Amygdala (tissue), 56 donors: ENCODE measurements around the gene ZNF627.
A peak's percentile ranks its signal among the peaks of the same experiment; 100 is the strongest.
"Not testable (repeated sequence)": the region's sequence is repeated elsewhere in the genome, so short reads cannot be mapped to it uniquely, and the experiment has no call there.

Experiments
- DNase-seq, 56 donors: peaks; one replicate each; lab custom pipeline; 2025; lab: John Stamatoyannopoulos, UW

Gene ZNF627

DNA sequence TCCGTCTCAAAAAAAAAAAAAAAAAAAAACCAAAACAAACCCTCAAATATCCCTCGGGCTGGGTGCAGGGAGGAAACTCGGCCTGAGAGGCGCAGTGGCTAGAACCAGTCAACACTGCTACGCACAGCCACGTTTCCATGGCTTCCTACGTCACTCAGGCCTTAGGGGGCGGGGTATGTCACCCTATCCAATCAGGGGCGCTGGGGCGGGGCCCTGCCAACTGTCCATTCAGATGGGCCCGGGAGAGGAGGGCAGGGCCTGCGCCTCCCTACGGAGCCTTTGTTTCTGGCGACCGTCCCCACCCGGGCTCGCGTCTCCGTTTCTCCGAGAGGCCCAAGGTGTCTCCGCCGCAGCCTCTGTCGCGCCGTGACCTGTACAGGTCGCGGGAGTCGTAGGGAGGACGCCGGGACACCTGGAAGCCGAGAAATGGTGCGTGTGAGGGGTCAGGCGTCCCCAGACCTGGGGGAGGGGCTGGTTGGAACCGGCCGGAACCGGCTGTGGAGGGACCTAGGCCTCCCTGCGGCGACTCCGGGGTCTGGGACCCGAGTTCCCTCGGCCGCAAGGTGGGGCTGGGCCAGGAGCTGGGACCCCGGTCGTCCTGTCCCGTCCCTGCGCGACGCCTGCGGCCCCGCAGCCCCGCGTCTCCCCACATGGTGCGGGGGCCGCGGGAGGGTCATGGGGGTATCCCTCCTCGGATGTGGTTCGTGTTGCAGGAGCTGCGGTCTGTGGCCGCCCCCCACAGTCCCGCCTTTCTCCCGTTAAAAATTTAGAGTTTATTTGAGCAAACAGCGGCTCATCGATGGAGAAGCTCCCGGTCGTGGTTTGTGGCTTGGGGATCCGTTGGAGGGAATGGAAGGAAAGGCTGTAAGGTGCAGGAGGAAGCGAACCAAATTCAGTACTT lies at the start of gene ZNF627:
ZNF627 (plus strand) TSS at position 282 of the 901 bp plus-strand sequence; CDS start at position 427, 145 bp downstream.
- peak; percentile 23 to 99 (median 95) for DNase-seq

- DNase-seq: no peak
These were observed 49.2 kb upstream of the ZNF627 start for GRCh38 chr19:11547929-11548700.

DNA sequence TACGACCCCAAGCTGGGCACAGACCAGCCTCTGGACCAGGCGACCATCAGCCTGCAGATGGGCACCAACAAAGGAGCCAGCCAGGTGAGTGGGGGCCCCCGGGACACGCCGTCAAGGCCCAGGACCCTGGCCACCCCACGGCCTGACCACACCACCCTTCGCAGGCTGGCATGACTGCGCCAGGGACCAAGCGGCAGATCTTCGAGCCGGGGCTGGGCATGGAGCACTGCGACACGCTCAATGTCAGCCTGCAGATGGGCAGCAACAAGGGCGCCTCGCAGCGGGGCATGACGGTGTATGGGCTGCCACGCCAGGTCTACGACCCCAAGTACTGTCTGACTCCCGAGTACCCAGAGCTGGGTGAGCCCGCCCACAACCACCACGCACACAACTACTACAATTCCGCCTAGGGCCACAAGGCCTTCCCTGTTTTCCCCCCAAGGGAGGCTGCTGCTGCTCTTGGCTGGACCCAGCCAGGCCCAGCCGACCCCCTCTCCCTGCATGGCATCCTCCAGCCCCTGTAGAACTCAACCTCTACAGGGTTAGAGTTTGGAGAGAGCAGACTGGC lies 47.8 kb upstream of the ZNF627 start:
- no peak for DNase-seq

DNA sequence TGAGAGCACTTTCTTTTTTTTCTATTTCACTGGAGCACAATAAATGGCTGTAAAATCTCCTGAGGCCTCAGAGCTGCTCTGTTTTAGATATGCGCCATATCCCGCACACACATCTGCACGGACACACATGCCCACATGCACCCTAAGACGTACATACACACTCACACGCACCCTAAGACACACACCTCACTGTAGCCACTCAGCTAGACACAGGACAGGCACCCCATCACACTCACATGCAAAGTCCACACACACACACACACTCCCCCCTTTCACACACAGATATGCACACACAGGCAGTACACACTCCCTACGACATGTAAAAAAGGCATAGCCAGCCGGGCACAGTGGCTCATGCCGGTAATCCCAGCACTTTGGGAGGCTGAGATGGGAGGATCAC lies 47.0 kb upstream of the ZNF627 start:
- DNase-seq: no peak

DNA sequence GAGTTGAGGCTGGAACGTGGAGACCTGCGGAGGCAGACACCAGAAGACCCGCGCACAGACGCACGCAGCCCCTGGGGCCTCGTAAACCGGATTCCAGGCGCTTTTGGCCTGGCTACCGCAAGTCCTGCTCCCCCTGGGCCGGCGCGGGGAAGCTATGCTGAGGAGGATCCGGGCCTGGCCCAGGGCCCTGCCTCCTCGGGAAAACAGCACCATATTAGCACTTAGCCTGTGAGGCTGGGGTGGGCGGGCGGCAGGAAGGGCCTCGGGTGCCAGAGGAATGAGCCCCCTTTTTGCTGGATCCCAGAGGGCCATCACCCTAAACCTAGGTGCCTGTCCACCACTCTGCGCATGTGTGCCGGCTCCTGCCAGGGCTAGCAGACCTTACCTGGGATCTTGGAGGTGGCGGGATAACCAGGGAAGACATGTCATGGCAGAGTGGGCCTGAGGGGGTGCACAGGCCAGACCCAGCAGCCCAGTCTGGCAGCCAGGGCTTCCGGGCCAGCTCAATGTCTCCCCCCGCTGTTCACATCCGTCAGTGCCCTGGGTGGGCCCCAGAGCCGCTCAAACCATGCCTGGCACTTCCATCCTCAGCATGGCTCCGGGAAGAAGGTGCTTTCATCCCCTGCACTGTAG lies 45.6 kb upstream of the ZNF627 start:
- peak in 3 of 56 donors; percentile 7 to 14 (median 10) for DNase-seq

DNA sequence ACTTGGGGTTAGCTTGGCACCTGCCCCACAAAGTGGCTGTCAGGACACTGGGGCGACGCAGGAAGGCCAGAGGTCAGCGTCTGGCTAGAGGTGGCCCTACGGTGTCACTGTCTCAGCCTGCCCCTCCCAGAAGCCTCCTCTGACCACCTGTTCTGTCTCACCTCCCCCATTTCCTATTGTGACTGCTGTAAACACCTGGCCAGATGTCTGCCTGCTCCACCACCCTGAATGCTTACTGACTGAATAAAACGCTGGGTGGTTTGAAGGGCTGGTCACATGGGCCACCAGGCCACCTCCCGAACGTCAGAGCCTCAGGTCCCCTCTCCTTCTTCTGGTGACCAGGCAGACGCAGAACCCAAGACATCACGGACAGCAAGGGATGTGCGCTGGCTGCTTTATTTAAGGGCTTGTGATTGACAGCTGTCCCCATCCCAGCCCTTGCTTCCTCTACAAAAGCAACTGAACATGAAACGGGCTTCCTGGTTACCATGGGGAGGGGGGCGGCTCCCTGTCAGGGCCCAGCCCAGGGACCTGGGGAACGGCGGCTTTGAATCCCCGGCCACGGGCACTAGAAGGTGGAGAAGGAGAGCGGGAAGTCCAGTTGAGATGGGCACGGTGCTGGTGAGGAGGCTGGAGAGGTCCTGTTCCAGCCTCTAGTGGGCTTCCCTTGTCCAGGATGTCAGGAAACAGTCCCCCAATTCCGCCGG lies 44.5 kb upstream of the ZNF627 start:
- DNase-seq: no peak

- DNase-seq: no peak
These were observed 43.1 kb upstream of the ZNF627 start for GRCh38 chr19:11554160-11554559.

DNA sequence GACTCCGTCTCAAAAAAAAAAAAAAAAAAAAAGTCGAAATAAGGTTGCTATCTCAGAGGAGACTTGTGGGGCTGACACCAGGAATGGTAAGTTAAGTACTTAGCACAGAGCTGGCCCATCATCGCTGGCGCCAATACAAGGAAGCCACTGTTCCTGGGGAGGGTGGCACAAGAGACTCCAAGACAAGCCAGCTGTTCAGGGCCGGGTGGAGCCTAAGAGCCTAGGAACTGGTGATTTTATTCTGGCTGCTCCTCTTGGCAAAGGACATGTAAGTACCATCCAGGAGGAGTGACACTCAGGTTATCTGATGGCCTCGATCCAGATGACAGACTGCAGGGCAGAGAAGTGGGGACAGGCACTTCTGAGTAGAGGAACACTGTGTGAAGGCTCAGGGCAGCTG lies 42.0 kb upstream of the ZNF627 start:
- DNase-seq: peak in 7 of 56 donors; percentile 7 to 39 (median 13)

GRCh38 chr19:11556634-11557420 lies 40.5 kb upstream of the ZNF627 start:
- DNase-seq: no peak

DNA sequence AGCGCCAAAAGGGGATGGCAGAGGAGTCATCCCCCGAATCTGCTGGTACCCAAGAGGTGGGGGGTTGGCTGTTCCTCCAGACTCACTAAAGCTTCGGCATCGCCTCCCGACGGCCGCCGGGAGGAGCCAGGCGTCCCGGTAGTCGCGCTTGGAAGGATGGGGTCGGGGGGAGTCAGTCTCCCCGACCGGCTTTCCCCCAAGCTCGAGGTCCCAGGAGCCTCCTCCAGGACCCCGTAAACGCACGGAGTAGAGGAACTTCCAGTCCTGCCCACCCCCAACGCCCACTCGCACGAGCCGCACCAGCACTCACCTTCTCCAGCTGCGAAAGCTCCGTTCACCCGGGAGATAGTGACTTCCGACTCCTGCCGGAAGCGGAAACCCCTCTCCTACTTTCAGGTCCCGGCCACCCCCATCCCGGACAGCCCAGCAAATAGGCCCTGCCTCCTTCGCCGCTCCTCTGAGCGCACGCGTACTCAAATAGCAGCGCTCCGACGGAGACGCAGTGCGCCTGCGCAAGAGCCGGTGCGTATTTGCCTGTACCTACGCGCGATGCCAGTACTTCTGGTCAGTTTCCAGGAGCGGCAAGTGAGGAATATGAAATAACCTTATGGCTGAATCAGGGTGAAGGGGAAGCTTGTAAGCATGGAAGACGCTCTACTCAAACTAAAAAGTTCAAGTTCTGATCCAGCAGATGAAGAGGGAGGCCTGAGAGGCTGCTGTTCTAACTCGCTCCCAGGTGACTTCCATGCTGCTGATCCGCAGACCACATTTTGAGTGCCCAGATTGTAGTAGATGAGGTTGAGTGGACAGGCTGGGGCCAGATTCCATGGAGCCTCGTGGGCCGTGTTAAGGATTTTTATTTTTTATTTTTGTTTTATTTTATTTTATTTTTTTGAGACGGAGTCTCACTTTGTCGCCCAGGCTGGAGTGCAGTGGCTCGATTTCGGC lies 38.1 kb upstream of the ZNF627 start, which contains the start of gene ELOF1:
ELOF1 (minus strand) TSS at position 350 of the 948 bp plus-strand sequence. CDS start 4,883 bp downstream, outside the sequence.
- peak; percentile 86 to 99 (median 96) for DNase-seq

DNA sequence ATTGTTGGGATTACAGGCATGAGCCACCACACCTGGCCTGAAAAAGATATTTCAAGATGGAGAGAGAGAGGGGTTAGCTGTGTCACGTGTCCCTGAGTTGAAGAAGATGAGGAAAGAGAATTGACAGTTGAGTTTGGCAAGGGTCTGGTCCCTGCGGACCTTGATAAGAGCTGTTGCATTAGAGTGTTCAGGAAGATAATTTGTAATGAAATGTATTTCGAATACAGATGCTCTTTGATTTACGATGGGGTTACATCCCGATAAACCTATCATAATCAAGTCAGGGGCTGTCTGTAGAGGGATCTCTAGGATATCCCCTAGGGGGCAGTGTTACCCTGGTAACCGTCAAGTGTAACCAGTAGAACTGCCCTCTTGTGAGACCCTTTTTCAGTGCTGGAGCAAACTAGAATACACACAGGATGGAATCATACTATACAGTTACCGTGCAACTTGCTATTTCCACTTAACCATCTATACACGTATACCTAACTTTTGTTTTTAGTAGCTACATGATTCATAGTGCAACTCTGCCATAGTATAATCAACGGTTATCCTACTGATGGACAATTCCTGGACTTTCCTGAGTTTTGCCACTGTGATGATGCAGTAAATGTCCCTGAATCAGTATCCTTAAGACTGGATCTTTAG lies 36.8 kb upstream of the ZNF627 start:
- peak in 20 of 56 donors; percentile 7 to 67 (median 21) for DNase-seq

DNA sequence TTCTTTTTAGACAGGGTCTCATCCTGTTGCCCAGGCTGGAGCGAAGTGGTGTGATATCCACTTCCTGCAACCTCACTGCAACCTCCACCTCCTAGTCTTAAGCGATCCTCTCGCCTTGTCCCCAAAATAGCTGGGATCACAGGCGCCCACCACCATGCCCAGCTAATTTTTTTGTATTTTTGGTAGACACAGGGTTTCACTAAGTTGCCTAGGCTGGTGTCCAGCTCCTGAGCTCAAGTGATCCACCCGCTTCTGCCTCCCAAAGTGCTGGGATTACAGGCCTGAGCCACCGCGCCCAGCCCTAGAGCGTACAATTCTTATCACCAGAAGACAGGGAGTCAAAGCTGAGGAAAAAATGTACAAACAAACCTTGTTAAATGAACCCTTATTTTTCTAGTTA lies 33.8 kb upstream of the ZNF627 start:
- DNase-seq: no peak

DNA sequence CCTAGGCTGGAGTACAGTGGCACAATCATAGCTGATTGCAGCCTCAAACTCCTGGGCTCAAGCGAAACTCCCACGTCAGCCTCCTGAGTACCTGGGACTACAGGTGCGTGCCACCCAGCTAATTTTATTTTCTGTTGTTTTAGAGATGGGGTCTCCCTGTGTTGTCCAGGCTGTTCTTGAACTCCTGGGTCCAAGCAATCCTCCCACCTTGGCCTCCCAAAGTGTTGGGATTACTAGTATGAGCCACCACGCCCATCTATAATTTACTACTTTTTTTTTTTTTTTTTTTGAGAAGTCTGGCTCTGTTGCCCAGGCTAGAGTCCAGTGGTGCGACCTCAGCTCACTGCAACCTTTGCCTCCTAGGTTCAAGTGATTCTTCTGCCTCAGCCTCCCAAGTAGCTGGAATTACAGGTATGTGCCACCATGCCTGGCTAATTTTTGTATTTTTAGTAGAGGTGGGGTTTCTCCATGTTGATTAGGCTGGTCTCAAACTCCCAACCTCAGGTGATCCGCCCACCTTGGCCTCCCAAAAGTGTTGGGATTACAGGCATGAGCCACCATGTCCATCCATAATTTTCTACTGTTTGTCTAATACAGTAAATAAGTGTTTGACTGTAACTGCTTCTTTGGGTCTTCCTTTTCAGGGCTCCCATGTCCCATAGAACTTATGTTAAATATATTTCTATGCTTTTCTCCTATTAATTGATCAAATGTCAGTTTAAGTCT lies 33.0 kb upstream of the ZNF627 start:
- DNase-seq: not testable (repeated sequence)

GRCh38 chr19:11565649-11565980 lies 31.7 kb upstream of the ZNF627 start:
- DNase-seq: not testable (repeated sequence)

- DNase-seq: no peak
These were observed 31.1 kb upstream of the ZNF627 start for GRCh38 chr19:11566164-11566563.

DNA sequence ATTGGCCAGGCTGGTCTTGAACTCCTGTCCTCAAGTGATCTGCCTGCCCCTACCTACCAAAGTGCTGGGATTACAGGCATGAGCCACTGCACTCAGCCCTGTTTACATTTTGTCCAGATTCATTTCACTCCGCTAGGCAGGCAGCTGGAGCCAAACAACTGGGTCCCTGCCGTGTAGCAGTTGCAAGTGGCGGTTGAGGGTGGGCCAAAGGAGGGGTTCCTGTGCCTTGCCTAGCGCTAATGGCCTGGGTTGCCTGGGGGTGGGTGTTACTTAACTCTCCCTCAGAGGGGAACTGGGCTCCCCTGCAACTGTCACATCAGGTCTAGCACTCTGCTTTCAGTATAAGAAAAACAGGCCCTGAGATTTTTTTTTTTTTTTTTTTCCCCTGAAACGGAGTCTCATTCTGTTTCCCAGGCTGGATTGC lies 27.2 kb upstream of the ZNF627 start:
- DNase-seq: no peak

DNA sequence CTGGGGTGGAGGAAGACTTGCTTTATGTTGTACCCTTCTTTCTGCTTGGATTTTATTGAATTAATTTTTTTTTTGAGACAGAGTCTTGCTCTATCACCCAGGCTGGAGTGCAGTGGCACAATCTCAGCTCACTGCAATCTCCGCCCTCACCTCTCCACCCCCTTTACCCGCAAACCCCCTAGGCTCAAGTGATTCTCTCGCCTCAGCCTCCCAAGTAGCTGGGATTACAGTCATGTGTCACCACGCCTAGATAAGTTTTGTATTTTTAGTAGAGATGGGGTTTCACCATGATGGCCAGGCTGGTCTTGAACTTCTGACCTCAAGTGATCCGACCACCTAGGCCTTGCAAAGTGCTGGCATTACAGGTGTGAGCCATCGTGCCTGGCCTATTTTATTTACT lies 23.9 kb upstream of the ZNF627 start:
- DNase-seq: not testable (repeated sequence)
